HUES48 (cell line): Measurements from ENCODE around the gene ANKRD55.
"Not testable (repeated sequence)": the region's sequence is repeated elsewhere in the genome, so short reads cannot be mapped to it uniquely, and the experiment has no call there.

Source experiments
- H3K27ac ChIP-seq: one replicate; pipeline ENCODE4 v1.7.0; 2013; ENCODE audit warnings: low read depth, low read length, inconsistent platforms
- H3K27me3 ChIP-seq: 2 replicates; pipeline ENCODE4 v1.6.1; 2013; ENCODE audit warnings: mild to moderate bottlenecking, low read length; ENCODE audit not compliant: control insufficient read depth, insufficient read depth
- H3K36me3 ChIP-seq: 2 replicates; pipeline ENCODE4 v1.6.1; 2013; ENCODE audit warnings: low read length; ENCODE audit not compliant: control insufficient read depth, insufficient read depth
- H3K4me1 ChIP-seq: 2 replicates; pipeline ENCODE4 v1.6.1; 2013; ENCODE audit warnings: mild to moderate bottlenecking, low read length; ENCODE audit not compliant: control insufficient read depth, insufficient read depth
- H3K4me3 ChIP-seq: 2 replicates; pipeline ENCODE4 v1.5.1; 2013; ENCODE audit warnings: mild to moderate bottlenecking, low read depth, low read length
- H3K9ac ChIP-seq: 2 replicates; pipeline ENCODE4 v1.6.1; 2013; ENCODE audit warnings: mild to moderate bottlenecking, low read depth, low read length, moderate library complexity
- H3K9me3 ChIP-seq: 2 replicates; pipeline ENCODE4 v1.6.1; 2013; ENCODE audit warnings: low read length; ENCODE audit not compliant: control insufficient read depth, insufficient read depth

Gene ANKRD55

GRCh38 chr5:56229111-56229510, 4.0 kb downstream of the ANKRD55 start:
- H3K4me3 ChIP-seq, result no peak overlapping the region
- H3K27me3 ChIP-seq, result no peaks in the 10 kb centered on the region
- no peak overlapping the region for H3K27ac ChIP-seq
- H3K9ac ChIP-seq, result no peak overlapping the region
- no peaks in the 10 kb centered on the region for H3K36me3 ChIP-seq
- H3K9me3 ChIP-seq, result no peaks in the 10 kb centered on the region
- H3K4me1 ChIP-seq, result no peaks in the 10 kb centered on the region

DNA sequence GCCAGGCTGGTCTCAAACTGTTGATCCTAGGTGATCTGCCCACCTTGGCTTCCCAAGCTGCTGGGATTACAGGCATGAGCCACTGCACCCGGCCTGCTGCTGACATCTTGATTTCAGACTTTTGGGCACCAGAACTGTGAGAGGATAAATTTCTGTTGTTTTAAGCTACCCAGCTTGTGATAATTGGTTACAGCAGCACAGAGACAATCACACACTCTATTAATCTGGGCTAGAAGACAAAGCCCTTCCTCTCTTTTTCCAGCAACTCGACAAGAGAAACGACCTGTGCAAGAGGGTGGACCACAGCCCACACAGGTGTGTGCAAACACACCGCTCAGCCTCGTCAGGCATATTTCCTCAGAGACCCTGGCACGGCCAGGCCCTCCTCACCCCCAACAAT, 4.5 kb downstream of the ANKRD55 start:
- Histone ChIP-seq H3K36me3 (no peaks in the 10 kb centered on the region), H3K27me3 (no peaks in the 10 kb centered on the region), H3K4me1 (no peaks in the 10 kb centered on the region), H3K9ac (no peak overlapping the region), H3K9me3 (no peaks in the 10 kb centered on the region), H3K4me3 (no peak overlapping the region), H3K27ac (no peak overlapping the region)

DNA sequence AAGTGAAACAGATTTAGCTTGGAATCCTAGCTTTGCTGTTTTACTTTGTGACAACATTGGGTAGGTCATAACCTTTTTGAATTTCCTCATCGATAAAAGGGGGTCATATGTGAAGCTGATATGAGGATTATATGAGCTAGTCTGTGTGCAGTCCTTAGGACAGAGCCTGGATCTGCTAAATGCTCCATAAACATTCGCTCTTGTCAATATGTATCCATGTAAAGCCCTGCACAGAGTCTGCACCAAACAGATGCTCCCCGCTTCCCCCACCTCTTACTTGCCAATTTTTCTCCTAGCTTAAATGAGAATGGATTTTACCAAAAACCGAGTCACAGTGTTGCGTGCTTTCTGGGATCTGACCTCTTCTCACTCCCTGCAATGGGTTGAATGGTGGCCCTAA, 5.4 kb downstream of the ANKRD55 start:
- Histone ChIP-seq H3K4me3 (no peak overlapping the region), H3K4me1 (no peaks in the 10 kb centered on the region), H3K27ac (no peak overlapping the region), H3K9ac (no peak overlapping the region), H3K27me3 (no peaks in the 10 kb centered on the region), H3K36me3 (no peaks in the 10 kb centered on the region), H3K9me3 (no peaks in the 10 kb centered on the region)

GRCh38 chr5:56223298-56223697, 9.8 kb downstream of the ANKRD55 start:
- not testable (repeated sequence) for H3K9ac ChIP-seq, H3K27ac ChIP-seq, H3K4me3 ChIP-seq, H3K27me3 ChIP-seq, H3K36me3 ChIP-seq, H3K4me1 ChIP-seq
- H3K9me3 ChIP-seq, result peaks cover 18% of the 10 kb centered on the region

- H3K4me3 ChIP-seq, H3K9ac ChIP-seq, H3K4me1 ChIP-seq, H3K27me3 ChIP-seq, H3K27ac ChIP-seq, H3K36me3 ChIP-seq: not testable (repeated sequence)
- peaks cover 21% of the 10 kb centered on the region for H3K9me3 ChIP-seq
Measured at GRCh38 chr5:56221601-56222000, 11.5 kb downstream of the ANKRD55 start.

- peaks cover 7% of the 10 kb centered on the region; the same call in 1 of the 2 replicates for H3K9me3 ChIP-seq
- no peak overlapping the region for H3K9ac ChIP-seq
- no peaks in the 10 kb centered on the region for H3K4me1 ChIP-seq
- H3K27ac ChIP-seq, result no peak overlapping the region
- H3K4me3 ChIP-seq, result no peak overlapping the region
- no peaks in the 10 kb centered on the region for H3K27me3 ChIP-seq
- H3K36me3 ChIP-seq, result no peaks in the 10 kb centered on the region
Measured at GRCh38 chr5:56215019-56215830, 17.9 kb downstream of the ANKRD55 start.

GRCh38 chr5:56213886-56214535, 19.1 kb downstream of the ANKRD55 start:
- not testable (repeated sequence) for H3K4me3 ChIP-seq, H3K27me3 ChIP-seq, H3K27ac ChIP-seq, H3K9me3 ChIP-seq, H3K36me3 ChIP-seq, H3K4me1 ChIP-seq, H3K9ac ChIP-seq

DNA sequence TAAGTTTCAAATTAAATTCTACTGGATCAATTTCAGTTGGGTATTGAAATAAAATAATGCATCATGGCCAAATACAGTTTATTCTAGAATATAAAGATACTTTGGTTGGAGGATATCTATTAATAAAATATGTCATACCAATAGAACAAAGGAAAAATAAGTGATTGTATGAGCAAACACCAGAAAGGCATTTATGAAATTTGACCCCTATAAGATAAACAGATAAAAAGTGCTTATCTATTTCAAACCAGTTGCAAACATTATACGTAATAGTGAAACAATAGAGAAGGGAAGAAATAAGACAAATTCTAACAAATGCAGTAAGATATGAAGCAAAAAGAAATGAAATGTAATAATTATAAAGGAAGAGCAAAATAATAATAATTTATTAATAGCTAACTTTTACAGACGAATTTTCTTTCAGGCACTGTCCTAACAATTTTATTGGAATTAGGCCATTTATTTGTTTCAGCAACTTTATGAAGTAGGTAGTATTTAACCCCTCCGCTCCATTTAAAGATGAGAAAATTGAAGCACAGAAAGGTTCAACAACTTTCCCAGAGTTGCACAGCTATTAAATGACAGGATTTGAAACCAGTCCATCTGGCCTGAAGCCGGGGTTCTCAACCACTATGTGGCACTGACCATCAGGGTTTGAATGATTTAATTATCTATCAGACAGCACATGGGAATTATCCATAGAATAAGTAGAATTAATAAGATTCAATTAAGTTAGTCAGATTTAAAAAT, 20.8 kb downstream of the ANKRD55 start:
- Histone ChIP-seq H3K4me3 (no peak overlapping the region), H3K27ac (no peak overlapping the region), H3K27me3 (no peaks in the 10 kb centered on the region), H3K36me3 (no peaks in the 10 kb centered on the region), H3K9ac (no peak overlapping the region), H3K4me1 (no peaks in the 10 kb centered on the region), H3K9me3 (peaks cover 3% of the 10 kb centered on the region; the same call in 1 of the 2 replicates)

GRCh38 chr5:56211298-56211865, 21.7 kb downstream of the ANKRD55 start:
- H3K27ac ChIP-seq, result no peak overlapping the region
- no peaks in the 10 kb centered on the region for H3K4me1 ChIP-seq
- no peaks in the 10 kb centered on the region for H3K9me3 ChIP-seq
- no peak overlapping the region for H3K4me3 ChIP-seq
- no peaks in the 10 kb centered on the region for H3K27me3 ChIP-seq
- H3K36me3 ChIP-seq, result no peaks in the 10 kb centered on the region
- no peak overlapping the region for H3K9ac ChIP-seq

DNA sequence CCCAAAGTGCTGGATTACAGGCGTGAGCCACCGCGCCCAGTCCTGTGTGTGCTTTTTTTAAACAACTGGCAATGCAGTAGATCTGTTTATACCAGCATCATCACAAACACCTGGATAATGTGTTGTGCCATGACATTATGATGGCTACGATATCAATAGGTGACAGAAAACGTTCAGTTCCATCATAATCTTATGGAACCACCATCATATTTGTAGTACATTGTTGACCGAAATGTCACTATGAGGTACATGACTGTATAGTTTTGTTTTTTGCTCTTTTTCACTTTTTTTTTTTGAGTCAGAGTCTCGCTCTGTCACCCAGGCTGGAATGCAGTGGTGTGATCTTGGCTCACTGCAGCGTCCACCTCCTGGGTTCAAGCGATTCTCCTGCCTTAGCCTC, 24.4 kb downstream of the ANKRD55 start:
- Histone ChIP-seq H3K9me3 (no peaks in the 10 kb centered on the region), H3K27me3 (no peaks in the 10 kb centered on the region), H3K27ac (no peak overlapping the region), H3K4me3 (no peak overlapping the region), H3K36me3 (no peaks in the 10 kb centered on the region), H3K4me1 (no peaks in the 10 kb centered on the region), H3K9ac (no peak overlapping the region)

- Histone ChIP-seq H3K27me3 (no peaks in the 10 kb centered on the region), H3K9ac (no peak overlapping the region), H3K4me1 (no peaks in the 10 kb centered on the region), H3K36me3 (no peaks in the 10 kb centered on the region), H3K9me3 (no peaks in the 10 kb centered on the region), H3K27ac (no peak overlapping the region), H3K4me3 (no peak overlapping the region)
Measured at GRCh38 chr5:56207537-56207936, 25.6 kb downstream of the ANKRD55 start.
